Activated naive CD8-positive, alpha-beta T cell treated with anti-CD3 and anti-CD28 coated beads, Interleukin-2, amount 10 ng/mL, durations not matched to agents 7 days and 5 days (primary cell): Measurements from ENCODE around the gene MACO1. TPM values are rescaled to one million over a fixed set of nuclear protein-coding genes. Genes with fewer than 3 reads are reported as not detected.
"Not testable (repeated sequence)": the region's sequence is repeated elsewhere in the genome, so short reads cannot be mapped to it uniquely, and the experiment has no call there.

Experiments
- ATAC-seq: fragments of 150-1000 bp; cut with Tn5 transposase; one replicate; pipeline ENCODE4 v1.10.0; 2021; ENCODE audit warnings: low read depth, moderate library complexity
- POLR2A ChIA-PET: fragments of 350-600 bp; sonication (Branson Sonifier 250); formaldehyde crosslinking; loops from one replicate; lab custom pipeline; 2021; ENCODE audit warnings: antibody characterized with exemption; lab: Charles Lee
- DNase-seq: peaks from one replicate; pipeline ENCODE4 v3.0.0; 2021
- H3K27ac Mint-ChIP-seq: one replicate; pipeline ENCODE4 v1.8.0; 2022; ENCODE audit warnings: mild to moderate bottlenecking, mixed read lengths
- H3K27me3 Mint-ChIP-seq: one replicate; pipeline ENCODE4 v1.8.0; 2022; ENCODE audit warnings: mild to moderate bottlenecking, moderate library complexity, mixed read lengths
- H3K36me3 Mint-ChIP-seq: one replicate; pipeline ENCODE4 v1.8.0; 2021; ENCODE audit warnings: mild to moderate bottlenecking, mixed read lengths
- H3K4me1 Mint-ChIP-seq: one replicate; pipeline ENCODE4 v1.8.0; 2021; ENCODE audit warnings: mixed read lengths
- H3K4me3 Mint-ChIP-seq: one replicate; pipeline ENCODE4 v1.8.0; 2022; ENCODE audit warnings: mild to moderate bottlenecking, moderate library complexity, mixed read lengths
- H3K9me3 Mint-ChIP-seq: one replicate; pipeline ENCODE4 v1.8.0; 2021; ENCODE audit warnings: mixed read lengths
- total RNA-seq, 2 experiments: library from RNA; stranded (reverse); gene quantifications; one replicate each; pipeline ENCODE4 v1.2.3, GENCODE V29; 2021

MACO1 gene
- total RNA-seq, 2 experiments from 2014 or later = 20.6 to 21.1 TPM

DNA sequence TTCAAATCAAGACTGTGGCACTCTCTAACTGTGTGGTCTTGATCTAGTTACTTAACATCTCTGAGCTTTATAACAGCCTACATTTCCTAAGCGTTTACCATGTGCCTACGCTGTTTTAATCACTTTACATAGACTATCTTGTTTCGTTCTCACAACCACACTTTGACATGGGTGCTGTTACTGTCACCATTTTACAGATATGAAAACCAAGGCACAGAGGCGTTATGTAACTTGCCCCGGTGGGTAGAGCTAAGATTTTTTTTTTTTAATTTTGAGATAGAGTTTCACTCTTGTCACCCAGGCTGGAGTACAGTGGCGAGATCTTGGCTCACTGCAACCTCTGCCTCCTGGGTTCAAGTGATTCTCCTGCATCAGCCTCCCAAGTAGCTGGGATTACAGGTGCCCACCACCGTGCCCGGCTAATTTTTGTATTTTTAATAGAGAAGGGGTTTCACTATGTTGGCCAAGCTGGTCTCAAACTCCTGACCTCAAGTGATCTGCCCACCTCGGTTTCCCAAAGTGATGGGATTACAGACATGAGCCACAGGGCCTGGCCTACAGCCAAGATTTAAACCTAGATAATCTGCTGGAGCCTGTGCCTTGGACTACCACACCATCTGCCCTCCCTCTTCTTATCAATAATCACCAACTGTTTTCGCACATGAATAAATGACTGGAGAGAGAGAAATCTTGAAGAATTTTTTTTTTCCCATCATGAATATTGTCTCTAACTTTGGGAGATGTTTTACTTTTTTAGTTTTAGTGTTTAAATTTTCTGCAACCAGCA lies 20.9 kb upstream of the MACO1 start:
- POLR2A ChIA-PET = not testable (repeated sequence)

DNA sequence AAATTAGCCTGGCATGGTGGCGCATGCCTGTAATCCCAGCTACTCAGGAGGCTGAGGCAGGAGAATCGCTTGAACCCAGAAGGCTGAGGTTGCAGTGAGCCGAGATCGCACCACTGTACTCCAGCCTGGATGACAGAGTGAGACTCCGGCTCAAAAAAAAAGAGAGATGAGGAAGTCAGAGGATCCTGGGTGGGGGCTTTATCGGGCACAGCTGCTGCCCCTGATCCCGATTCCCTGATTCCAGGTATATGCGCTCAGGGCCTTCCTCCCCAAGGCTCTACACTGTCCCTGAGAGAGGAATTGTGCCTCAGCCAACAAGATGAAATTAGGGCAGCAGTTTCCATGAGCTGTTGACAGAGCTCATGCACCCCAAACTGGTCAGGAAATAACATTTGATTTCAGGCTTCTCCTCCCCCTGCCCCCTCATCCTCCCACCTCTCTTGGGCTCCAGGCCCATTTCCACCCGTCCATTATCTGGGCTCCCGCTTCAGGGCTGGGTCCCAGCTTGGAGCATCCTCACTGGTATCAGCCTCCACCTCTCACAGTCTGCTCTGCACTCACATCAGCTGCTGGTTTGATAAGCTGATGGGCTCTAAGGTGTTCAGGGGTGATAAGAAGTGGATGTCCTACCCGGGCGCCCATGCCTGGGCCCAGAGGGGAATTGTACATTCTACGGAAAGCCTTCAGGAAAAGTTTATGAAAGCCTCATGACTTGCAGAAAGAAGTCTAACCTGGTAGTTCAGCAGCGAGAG lies 17.6 kb upstream of the MACO1 start:
- H3K4me1 Mint-ChIP-seq, H3K27me3 Mint-ChIP-seq, POLR2A ChIA-PET, ATAC-seq, H3K36me3 Mint-ChIP-seq, H3K27ac Mint-ChIP-seq, DNase-seq, H3K9me3 Mint-ChIP-seq, H3K4me3 Mint-ChIP-seq: not testable (repeated sequence)

More for the DNA sequence above, 20.9 kb upstream of the MACO1 start:
- not testable (repeated sequence) for H3K4me1 Mint-ChIP-seq, H3K27me3 Mint-ChIP-seq, DNase-seq, H3K4me3 Mint-ChIP-seq, ATAC-seq, H3K9me3 Mint-ChIP-seq, H3K27ac Mint-ChIP-seq, H3K36me3 Mint-ChIP-seq

DNA sequence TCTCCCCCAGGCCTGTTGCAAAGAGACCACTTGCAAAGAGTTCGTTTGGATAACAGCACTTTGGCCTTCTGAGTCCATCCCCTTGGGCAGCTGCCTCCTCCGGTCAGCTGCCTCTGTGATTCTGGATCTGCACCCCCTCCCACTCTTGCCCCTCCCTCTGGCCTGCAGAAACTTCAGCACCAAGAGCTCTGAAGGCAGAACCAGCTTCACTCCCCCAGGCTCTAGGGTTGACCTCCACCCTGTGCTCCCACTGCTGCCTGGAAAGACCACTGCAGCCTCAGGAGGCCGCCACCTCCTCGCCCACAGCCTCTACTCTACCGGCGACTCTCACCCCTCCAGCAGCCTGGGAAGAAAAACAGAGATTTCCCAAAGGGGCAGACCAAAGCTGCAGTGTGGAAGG lies 16.5 kb upstream of the MACO1 start:
- H3K9me3 Mint-ChIP-seq, H3K36me3 Mint-ChIP-seq, H3K4me1 Mint-ChIP-seq, DNase-seq, H3K4me3 Mint-ChIP-seq, H3K27ac Mint-ChIP-seq, POLR2A ChIA-PET, H3K27me3 Mint-ChIP-seq, ATAC-seq: not testable (repeated sequence)

DNA sequence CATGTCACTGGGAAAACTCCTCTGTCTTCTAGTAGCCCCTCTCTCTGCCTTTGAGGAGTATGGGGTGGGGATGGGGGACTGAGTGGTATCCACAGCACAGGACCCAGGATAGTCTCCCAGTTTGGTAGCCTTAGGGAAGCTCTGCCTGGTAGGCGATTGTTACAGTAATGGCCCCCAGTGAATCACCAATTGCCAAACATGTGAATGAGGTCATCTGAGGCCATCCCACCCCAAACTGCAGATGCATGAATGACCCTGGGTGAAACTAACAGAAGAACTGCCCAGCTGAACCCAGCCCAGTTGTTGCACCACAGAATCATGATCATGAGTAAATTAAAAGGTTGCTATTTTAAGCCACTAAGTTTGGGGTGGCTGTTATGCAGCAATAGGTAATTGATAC lies 16.1 kb upstream of the MACO1 start:
- H3K4me3 Mint-ChIP-seq, H3K9me3 Mint-ChIP-seq, H3K4me1 Mint-ChIP-seq, H3K27me3 Mint-ChIP-seq, ATAC-seq, H3K27ac Mint-ChIP-seq, POLR2A ChIA-PET, H3K36me3 Mint-ChIP-seq, DNase-seq: not testable (repeated sequence)

DNA sequence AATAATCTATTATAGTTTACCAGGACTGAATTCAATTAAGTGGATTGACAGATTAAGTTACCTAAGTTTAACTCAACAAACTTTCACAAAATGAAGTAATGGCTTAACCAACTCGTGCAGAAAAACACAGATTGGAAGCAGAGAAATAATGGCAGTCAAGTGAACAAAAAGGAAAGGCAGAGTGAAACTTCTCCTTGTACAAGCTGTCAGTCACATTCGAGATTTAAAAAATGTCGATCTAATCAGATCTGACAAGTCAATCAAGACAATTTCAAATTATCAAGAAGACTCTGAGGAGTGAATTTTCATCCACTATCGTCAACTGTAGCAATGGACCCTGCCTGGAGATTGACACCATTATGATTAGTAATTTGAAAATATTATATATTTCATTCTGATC lies 13.4 kb upstream of the MACO1 start:
- H3K36me3 Mint-ChIP-seq, H3K9me3 Mint-ChIP-seq, ATAC-seq, POLR2A ChIA-PET, H3K27ac Mint-ChIP-seq, DNase-seq, H3K4me3 Mint-ChIP-seq, H3K4me1 Mint-ChIP-seq: not testable (repeated sequence)
- H3K27me3 Mint-ChIP-seq = peaks cover 11% of the 10 kb centered on the region

DNA sequence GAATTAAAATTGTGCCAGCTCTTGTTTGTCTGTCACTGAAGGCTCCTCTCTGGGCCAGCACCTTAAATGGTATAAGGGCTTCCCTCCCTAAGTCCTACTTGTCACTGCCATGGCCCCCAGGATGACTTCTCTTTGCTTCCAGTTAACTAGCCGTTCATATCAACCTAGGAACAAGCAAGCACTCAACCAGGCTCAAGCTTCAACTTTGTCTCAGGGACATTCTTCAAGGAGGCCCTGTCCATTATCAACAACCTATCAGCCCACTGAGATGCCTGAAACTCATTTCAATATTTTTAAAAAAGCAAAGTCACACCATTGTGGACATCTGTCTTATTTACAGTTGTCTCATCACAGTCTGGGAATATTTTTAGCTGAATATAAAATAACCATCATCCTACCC lies 11.4 kb upstream of the MACO1 start:
- H3K9me3 Mint-ChIP-seq, H3K27ac Mint-ChIP-seq, DNase-seq, H3K36me3 Mint-ChIP-seq, H3K4me1 Mint-ChIP-seq, H3K4me3 Mint-ChIP-seq, POLR2A ChIA-PET, ATAC-seq: not testable (repeated sequence)
- H3K27me3 Mint-ChIP-seq = peaks cover 13% of the 10 kb centered on the region

DNA sequence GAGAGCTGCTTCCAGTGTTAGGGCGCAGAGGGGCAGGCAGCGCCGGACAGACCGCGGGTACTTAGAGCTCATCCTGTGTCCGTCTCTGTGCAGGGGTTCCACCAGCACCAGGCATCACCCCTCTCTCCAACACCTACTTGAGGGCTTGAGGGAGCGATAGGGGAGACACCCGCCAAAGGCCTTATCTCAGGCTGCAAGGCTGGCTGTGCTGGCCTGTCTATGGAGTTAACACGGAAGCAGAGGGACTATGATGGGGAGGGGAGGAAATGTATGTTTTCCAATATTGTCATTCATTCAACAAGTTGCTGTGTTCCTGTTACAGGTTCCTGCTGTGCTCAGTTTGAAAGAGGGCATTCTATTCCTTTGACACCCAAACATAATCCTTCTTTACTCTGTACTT lies 10.0 kb upstream of the MACO1 start, which contains the start of gene RHCE:
TSS of gene RHCE (minus strand) at position 111 of the 400 bp plus-strand sequence. CDS start at position 72, 39 bp downstream.
- H3K27me3 Mint-ChIP-seq = peaks cover 14% of the 10 kb centered on the region
- ATAC-seq, H3K27ac Mint-ChIP-seq, H3K4me3 Mint-ChIP-seq, DNase-seq, H3K4me1 Mint-ChIP-seq, H3K9me3 Mint-ChIP-seq, H3K36me3 Mint-ChIP-seq, POLR2A ChIA-PET: not testable (repeated sequence)

DNA sequence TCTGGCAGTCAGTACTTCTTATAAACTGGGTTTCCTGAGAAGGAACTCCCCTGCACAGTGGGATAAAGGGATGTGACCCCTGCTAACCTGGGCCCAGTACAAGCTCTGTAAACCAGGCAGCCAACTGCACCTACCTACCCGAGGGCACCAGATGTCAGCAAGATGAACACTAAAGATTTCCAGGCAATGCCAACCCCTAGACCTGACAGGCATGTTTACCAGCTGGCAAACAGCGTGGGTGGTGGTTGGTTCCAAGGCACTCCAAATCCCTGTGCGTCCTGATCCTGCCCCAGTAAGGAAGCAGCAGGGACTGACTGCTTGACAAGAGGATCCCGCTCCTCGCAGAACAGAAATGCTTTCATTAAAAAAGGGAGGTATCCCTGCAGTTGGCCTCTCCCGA lies 7.5 kb upstream of the MACO1 start:
- H3K27ac Mint-ChIP-seq, ATAC-seq, H3K36me3 Mint-ChIP-seq, DNase-seq, H3K9me3 Mint-ChIP-seq, H3K4me1 Mint-ChIP-seq, POLR2A ChIA-PET, H3K4me3 Mint-ChIP-seq: not testable (repeated sequence)
- H3K27me3 Mint-ChIP-seq = peaks cover 12% of the 10 kb centered on the region

DNA sequence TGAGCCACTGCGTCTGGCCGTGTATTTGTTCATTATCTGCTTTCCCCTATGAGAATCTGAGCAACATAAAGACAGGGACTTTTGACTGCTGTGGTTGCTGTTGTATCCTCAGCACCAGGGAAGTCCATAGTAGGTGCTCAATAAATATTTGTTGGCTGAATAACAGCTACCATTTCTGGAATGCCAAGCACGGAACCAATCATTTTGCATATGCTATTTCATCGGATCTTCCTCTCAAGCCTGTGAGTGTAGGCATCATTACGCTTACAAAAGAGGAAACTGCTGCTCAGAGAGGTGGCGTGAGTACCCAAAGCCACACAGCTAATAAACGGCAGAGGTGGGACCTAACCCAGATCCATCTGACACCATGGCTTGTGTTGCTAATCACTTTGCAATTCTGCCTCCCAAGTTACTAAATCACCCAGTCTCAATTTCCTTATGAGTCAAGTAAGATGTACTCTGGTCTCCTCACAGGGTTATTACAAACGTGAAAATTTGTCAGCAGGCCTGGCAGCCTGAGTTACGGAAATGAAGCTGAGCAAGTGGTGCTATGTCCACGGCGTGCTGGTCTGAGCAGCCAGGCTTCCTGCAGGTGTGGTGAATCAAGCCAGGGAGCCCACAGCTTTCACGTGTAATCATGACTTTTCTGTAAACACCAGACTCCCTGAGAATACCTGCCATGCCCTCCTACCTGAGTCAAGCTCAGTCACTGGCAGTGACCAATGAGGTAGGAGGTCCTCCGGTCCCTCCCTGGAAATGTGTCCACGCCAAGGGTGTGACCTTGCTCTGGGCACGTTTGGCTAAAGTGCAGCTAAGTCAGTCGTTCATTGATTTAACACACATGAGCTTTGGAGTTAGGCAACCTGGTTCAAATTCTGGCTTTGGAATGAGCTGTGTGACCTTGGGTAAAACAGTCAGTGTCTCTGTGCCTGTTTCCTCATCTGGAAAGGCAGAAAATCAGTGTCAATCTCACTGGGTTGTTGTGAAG lies 5.3 kb upstream of the MACO1 start:
- POLR2A ChIA-PET = no interaction called here
- ATAC-seq = no peak
- peaks cover 3% of the 10 kb centered on the region for H3K36me3 Mint-ChIP-seq

DNA sequence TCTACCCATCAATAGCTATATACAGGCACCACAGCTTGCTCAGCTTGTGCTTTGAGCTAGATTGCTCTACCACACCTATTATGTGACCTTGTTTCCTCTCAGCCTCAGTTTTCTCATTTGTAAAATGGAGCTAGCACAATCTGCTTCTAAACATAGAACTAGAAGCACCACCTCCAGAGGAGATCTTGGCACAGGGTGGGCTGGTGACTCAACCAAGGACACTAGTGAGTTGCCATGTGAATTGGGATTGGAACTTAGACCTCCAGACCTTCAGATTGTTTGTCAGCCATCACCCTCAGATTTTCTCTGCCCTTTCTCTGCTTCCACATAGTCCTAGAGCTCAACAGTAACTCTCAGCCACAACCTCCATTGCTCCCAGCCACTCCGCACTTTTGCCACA lies 3.0 kb upstream of the MACO1 start:
- Mint-ChIP-seq H3K27ac (peak overlapping the region; percentile 54), H3K9me3 (no peaks in the 10 kb centered on the region)

More for the DNA sequence above, 5.3 kb upstream of the MACO1 start:
- no peaks in the 10 kb centered on the region for H3K9me3 Mint-ChIP-seq
- no peak overlapping the region for H3K4me3 Mint-ChIP-seq
- peaks cover 7% of the 10 kb centered on the region for H3K4me1 Mint-ChIP-seq
- H3K27me3 Mint-ChIP-seq = peaks cover 8% of the 10 kb centered on the region
- no peak for DNase-seq
- no peak overlapping the region for H3K27ac Mint-ChIP-seq

DNA sequence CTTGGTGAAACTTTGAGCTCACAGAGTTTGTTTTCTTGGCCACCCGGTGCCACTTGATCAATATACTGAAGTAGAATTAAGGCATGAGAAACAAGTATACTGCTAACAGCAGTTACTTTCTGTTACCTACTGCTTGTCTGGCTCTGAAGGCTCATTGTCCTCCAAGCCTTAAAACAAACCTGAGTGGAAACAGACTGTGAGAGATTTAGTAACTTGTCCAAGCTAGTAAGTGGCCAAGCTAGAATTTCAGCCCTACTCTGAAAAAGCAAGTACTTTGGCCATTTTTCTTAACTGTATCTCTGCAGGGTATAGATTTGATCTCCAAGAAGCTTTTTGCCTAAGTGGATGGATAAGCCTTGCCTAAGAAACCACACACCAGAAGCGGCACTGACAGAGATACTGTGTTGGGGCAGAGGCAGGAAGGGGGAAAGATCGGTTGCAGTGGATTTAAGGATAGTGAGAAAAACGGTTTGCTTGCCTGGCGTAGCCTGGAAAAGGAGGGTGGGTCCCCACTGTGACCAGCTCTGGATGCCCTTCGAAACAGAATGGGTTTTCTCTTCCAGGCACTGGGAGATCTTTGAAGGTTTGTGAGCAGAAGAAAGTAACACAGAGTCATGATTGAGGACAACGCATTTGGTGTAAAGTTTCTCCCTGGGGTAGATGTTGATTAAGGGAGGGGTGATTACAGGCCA lies 2.1 kb upstream of the MACO1 start:
- Mint-ChIP-seq H3K4me3 (peak overlapping the region; percentile 53), H3K9me3 (no peaks in the 10 kb centered on the region), H3K36me3 (peaks cover 3% of the 10 kb centered on the region), H3K27ac (peak overlapping the region; percentile 65), H3K27me3 (peaks cover 3% of the 10 kb centered on the region), H3K4me1 (peaks cover 25% of the 10 kb centered on the region)
- DNase-seq (no peak), ATAC-seq (no peak)
- POLR2A ChIA-PET = interaction anchor here (0.5 kb wide), 1 partner anchor 1075 kb away, joined by 3 read pairs; no protein-coding TSS in a partner anchor

More for the DNA sequence above, 3.0 kb upstream of the MACO1 start:
- peaks cover 3% of the 10 kb centered on the region for H3K27me3 Mint-ChIP-seq
- no peak overlapping the region for H3K4me3 Mint-ChIP-seq
- no peak for DNase-seq
- peaks cover 3% of the 10 kb centered on the region for H3K36me3 Mint-ChIP-seq
- no peak for ATAC-seq
- peaks cover 19% of the 10 kb centered on the region for H3K4me1 Mint-ChIP-seq
- POLR2A ChIA-PET = no interaction called here
